K562 (cell line): ENCODE measurements around the gene MCM5.

Experiments used
- CBX2 ChIP-seq: fragments of 200-600 bp; sonication (generic); IDR thresholded peaks from one replicate; pipeline ENCODE4 v1.6.1; 2012; ENCODE audit warnings: mild to moderate bottlenecking, low read length, inconsistent platforms; ENCODE audit not compliant: insufficient read depth, poor library complexity, severe bottlenecking
- EP300 ChIP-seq: IDR thresholded peaks from 2 replicates; pipeline ENCODE4 v1.6.1; 2012; ENCODE audit warnings: low read length, improper control_type of control experiment
- GATAD2B ChIP-seq: fragments of 450-650 bp; IDR thresholded peaks from 2 replicates; pipeline ENCODE4 v1.6.1; 2017; ENCODE audit warnings: mild to moderate bottlenecking, borderline replicate concordance
- HDAC8 ChIP-seq: fragments of 450-650 bp; IDR thresholded peaks from 2 replicates; pipeline ENCODE4 v1.6.1; 2016; ENCODE audit warnings: mild to moderate bottlenecking, missing genetic modification characterization, moderate library complexity, missing compliant biosample characterization
- NFIC ChIP-seq: fragments of 450-650 bp; IDR thresholded peaks from 2 replicates; pipeline ENCODE4 v1.6.1; 2017; ENCODE audit warnings: mild to moderate bottlenecking, inconsistent platforms
- NFYB ChIP-seq: IDR thresholded peaks from 2 replicates; pipeline ENCODE4 v1.6.1; 2011; ENCODE audit warnings: mild to moderate bottlenecking, moderate library complexity; ENCODE audit not compliant: insufficient read length; ENCODE audit errors: extremely low read depth
- NR2F6 ChIP-seq: fragments of 450-650 bp; formaldehyde crosslinking; IDR thresholded peaks from 2 replicates; pipeline ENCODE4 v1.4.0; 2020; ENCODE audit warnings: mild to moderate bottlenecking
- SRF ChIP-seq, 2 experiments: fragments of 250-450, 450-650 bp in 1 of 2; sonication (Bioruptor Pico) in 1 of 2; sonication (generic) in 1 of 2; formaldehyde crosslinking; IDR thresholded peaks; 2 replicates each; pipeline versions ENCODE4 v1.5.0 to v1.5.1; 2020 to 2022; ENCODE audit warnings: mild to moderate bottlenecking in 1 of 2, missing genetic modification reagents in 1 of 2
- TF ChIP-seq, protein P1 (sequence below): sonication (generic); formaldehyde crosslinking; IDR thresholded peaks from 2 replicates; pipeline ENCODE4 v1.8.1; 2023; ENCODE audit warnings: mild to moderate bottlenecking, missing genetic modification reagents

DNA sequence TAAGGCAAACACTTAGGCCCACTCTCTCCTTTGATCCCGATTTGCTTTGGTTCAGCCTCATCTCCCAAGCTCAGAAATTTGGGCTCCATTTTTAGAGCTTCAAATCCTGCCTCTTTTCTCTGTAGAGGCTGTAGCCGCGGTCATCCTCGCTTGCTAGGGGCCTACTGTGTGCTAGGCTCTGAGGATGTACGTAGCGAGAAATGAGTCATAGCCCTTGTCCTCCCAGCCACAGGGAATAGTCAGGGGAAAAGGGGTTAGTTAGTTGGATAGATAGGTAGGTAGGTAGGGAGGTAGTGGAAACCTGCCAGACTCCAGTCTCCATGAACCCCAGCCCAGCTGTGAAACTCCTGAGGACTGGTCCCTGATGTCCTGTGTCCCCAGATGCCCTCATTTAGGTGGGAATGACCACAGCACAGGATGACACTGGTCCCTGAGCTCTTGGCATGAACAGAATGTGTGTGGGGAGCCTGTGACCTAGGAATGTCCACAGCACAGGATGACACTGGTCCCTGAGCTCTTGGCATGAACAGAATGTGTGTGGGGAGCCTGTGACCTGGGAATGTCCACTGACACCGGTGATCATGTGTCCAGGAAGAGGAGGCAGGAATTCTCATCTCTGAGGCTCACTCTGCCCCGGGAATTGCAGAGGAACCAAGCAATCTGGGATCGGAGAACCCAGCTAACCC is 40.4 kb upstream of the MCM5 start:
- TF ChIP-seq, protein P1, sequence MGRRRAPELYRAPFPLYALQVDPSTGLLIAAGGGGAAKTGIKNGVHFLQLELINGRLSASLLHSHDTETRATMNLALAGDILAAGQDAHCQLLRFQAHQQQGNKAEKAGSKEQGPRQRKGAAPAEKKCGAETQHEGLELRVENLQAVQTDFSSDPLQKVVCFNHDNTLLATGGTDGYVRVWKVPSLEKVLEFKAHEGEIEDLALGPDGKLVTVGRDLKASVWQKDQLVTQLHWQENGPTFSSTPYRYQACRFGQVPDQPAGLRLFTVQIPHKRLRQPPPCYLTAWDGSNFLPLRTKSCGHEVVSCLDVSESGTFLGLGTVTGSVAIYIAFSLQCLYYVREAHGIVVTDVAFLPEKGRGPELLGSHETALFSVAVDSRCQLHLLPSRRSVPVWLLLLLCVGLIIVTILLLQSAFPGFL (CRISPR knock-in tag), result no peak
- no peak for TF ChIP-seq NR2F6 (CRISPR knock-in tag)
- no peak for TF ChIP-seq NFYB
- no peak for TF ChIP-seq GATAD2B
- no peak for TF ChIP-seq CBX2
- TF ChIP-seq SRF (CRISPR knock-in tag; IDR thresholded peaks at IDR 0.05), result no peak
- TF ChIP-seq HDAC8 (tag), result no peak
- no peak for TF ChIP-seq EP300
- no peak for TF ChIP-seq NFIC
